Esophagus muscularis mucosa (tissue), 3 donors: ENCODE results near the gene WDFY2.

Source experiments
- CTCF ChIP-seq, 3 experiments: fragments of 200-600 bp in 2 of 3; fragments of 450-650 bp in 1 of 3; sonication (generic) in 2 of 3; IDR thresholded peaks; one replicate each; pipeline ENCODE4 v1.5.1; 2017 to 2019; ENCODE audit warnings: antibody characterized with exemption in 3 of 3, mild to moderate bottlenecking in 2 of 3, moderate library complexity in 1 of 3
- POLR2A ChIP-seq: fragments of 450-650 bp; IDR thresholded peaks from one replicate; pipeline ENCODE4 v1.6.1; 2017; ENCODE audit warnings: antibody characterized with exemption, moderate library complexity, mild to moderate bottlenecking, low read depth
- POLR2AphosphoS5 ChIP-seq, 2 donors: sonication (generic); formaldehyde crosslinking; IDR thresholded peaks; one replicate each; pipeline ENCODE4 v1.6.1; 2017; ENCODE audit warnings: antibody characterized with exemption in 2 of 2

DNA sequence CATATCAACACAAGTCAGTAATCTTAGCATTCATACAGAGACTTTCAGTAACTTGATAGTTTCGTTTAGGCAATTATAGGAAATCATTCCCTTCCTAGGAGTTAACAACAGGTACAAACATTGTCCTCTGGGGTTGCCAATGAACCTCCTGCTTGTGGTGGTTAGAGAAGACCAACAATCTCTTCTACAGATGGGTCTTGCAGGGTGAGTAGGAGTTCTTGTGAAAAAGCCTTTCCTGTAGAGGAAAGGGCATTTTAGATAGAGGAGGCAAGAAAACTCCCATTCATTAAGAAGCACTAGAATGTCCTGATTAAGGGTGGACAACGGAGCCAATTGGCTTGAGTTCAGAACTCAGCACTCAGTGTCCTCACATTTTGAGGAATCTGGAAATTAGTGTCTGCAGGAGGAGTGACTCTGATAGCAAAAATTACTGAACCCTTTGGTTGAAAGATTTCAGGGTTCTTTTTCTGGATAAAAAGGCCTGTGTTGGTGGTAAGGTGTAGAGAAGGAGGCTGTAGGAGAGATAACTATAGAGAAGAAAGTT is 4.2 kb downstream of the WDFY2 start:
- no peak for TF ChIP-seq CTCF (IDR thresholded peaks at IDR 0.05)
- TF ChIP-seq POLR2A: no peak
- no peak for TF ChIP-seq POLR2AphosphoS5 (IDR thresholded peaks at IDR 0.05)
